Lower leg skin (tissue), 3 donors: ENCODE results near the gene NFKB2.

Source experiments
- CTCF ChIP-seq, 3 donors: fragments of 450-650 bp; IDR thresholded peaks; one replicate each; pipeline ENCODE4 v1.5.1; 2016; ENCODE audit warnings: antibody characterized with exemption in 3 of 3, mild to moderate bottlenecking in 3 of 3, moderate library complexity in 2 of 3
- POLR2A ChIP-seq, 2 donors: fragments of 450-650 bp; IDR thresholded peaks; one replicate each; pipeline ENCODE4 v1.6.1; 2016 to 2017; ENCODE audit warnings: antibody characterized with exemption in 2 of 2, mild to moderate bottlenecking in 1 of 2, moderate library complexity in 1 of 2

- no peak for TF ChIP-seq CTCF (IDR thresholded peaks at IDR 0.05)
- TF ChIP-seq POLR2A (IDR thresholded peaks at IDR 0.05) = no peak
These were observed 31.3 kb downstream of the NFKB2 start for GRCh38 chr10:102426803-102427287.
